OCI-LY7 (cell line): ENCODE results near the gene LPCAT3. TPM values are rescaled to one million over a fixed set of nuclear protein-coding genes. Genes with fewer than 3 reads are reported as not detected.

Experiments
- BruUV-seq: library from RNA; stranded (reverse); fragments of 400-500 nt; replicated peaks from 2 replicates; lab custom pipeline; 2021; lab: Mats Ljungman, UMichigan
- CTCF ChIA-PET: fragments of 300-600 bp; sonication (Branson Sonifier 250); formaldehyde crosslinking; loops from one replicate; lab custom pipeline; 2022; ENCODE audit warnings: antibody characterized with exemption; ENCODE audit not compliant: unreplicated experiment; lab: Charles Lee
- POLR2A ChIA-PET: fragments of 300-600 bp; sonication (Branson Sonifier 250); formaldehyde crosslinking; loops from one replicate; lab custom pipeline; 2022; ENCODE audit warnings: antibody characterized with exemption; lab: Charles Lee
- DNase-seq: peaks from one replicate; pipeline ENCODE4 v3.0.0-alpha.2; 2015; ENCODE audit warnings: low spot score
- H2AFZ ChIP-seq: fragments of 200-600 bp; sonication (generic), shearing (Covaris generic); 2 replicates; pipeline ENCODE4 v1.6.1; 2014; ENCODE audit warnings: mild to moderate bottlenecking, antibody characterized with exemption, low read length, moderate library complexity
- H3K27ac ChIP-seq: fragments of 200-600 bp; sonication (generic); 2 replicates; pipeline ENCODE4 v1.5.1; 2014; ENCODE audit warnings: mixed run types, low read depth, mild to moderate bottlenecking, moderate library complexity, low read length, inconsistent platforms; ENCODE audit not compliant: poor library complexity, severe bottlenecking
- H3K36me3 ChIP-seq: fragments of 200-600 bp; sonication (generic); 2 replicates; pipeline ENCODE4 v1.6.1; 2014; ENCODE audit warnings: mild to moderate bottlenecking, antibody characterized with exemption, low read length, moderate library complexity, mixed read lengths; ENCODE audit not compliant: insufficient read depth
- H3K4me1 ChIP-seq: fragments of 200-600 bp; sonication (generic); 2 replicates; pipeline ENCODE4 v1.5.1; 2014; ENCODE audit warnings: mild to moderate bottlenecking, low read length; ENCODE audit not compliant: insufficient read depth, poor library complexity, severe bottlenecking
- H3K4me2 ChIP-seq: fragments of 200-600 bp; sonication (generic); 2 replicates; pipeline ENCODE4 v1.6.1; 2014; ENCODE audit warnings: mild to moderate bottlenecking, low read length
- H3K4me3 ChIP-seq: fragments of 200-600 bp; sonication (generic); 2 replicates; pipeline ENCODE4 v1.5.1; 2014; ENCODE audit warnings: mild to moderate bottlenecking, low read depth, low read length; ENCODE audit not compliant: poor library complexity, severe bottlenecking
- H3K79me2 ChIP-seq: fragments of 200-600 bp; sonication (generic); 2 replicates; pipeline ENCODE4 v1.6.1; 2016; ENCODE audit warnings: low read depth, mild to moderate bottlenecking, low read length, moderate library complexity, mixed read lengths; ENCODE audit not compliant: insufficient read depth
- H3K9me2 ChIP-seq: fragments of 200-600 bp; sonication (generic); 2 replicates; pipeline ENCODE4 v1.6.1; 2016; ENCODE audit warnings: mild to moderate bottlenecking, low read length, mixed read lengths; ENCODE audit not compliant: insufficient read depth
- H3K9me3 ChIP-seq: fragments of 200-600 bp; sonication (generic); 2 replicates; pipeline ENCODE4 v1.6.1; 2014; ENCODE audit warnings: mild to moderate bottlenecking, mixed run types, low read length, mixed read lengths
- H4K20me1 ChIP-seq: fragments of 200-600 bp; sonication (generic); 2 replicates; pipeline ENCODE4 v1.6.1; 2014; ENCODE audit warnings: mild to moderate bottlenecking, antibody characterized with exemption, low read length, moderate library complexity, mixed read lengths; ENCODE audit not compliant: insufficient read depth
- CTCF ChIP-seq: fragments of 200-600 bp; sonication (generic); conservative IDR thresholded peaks from 2 replicates; pipeline ENCODE4 v1.5.1; 2014; ENCODE audit warnings: mild to moderate bottlenecking, antibody characterized with exemption, low read length, moderate library complexity, mixed read lengths
- EZH2phosphoT487 ChIP-seq: fragments of 200-600 bp; sonication (generic); IDR thresholded peaks from 2 replicates; pipeline ENCODE4 v1.6.1; 2018; ENCODE audit warnings: low read depth, borderline replicate concordance, mild to moderate bottlenecking, mixed run types, antibody characterized with exemption, low read length, moderate library complexity, mixed read lengths
- intact Hi-C: fragments of 100-400 bp; cut with micrococcal nuclease; formaldehyde crosslinking; loops from one replicate; pipeline ENCODE4 v1.10.0; 2022; ENCODE audit not compliant: unreplicated experiment
- total RNA-seq, 2 experiments: library from RNA; depleted of rRNA in 1 of 2; stranded (reverse); fragments of >200 nt in 1 of 2; shearing (Covaris generic) in 1 of 2; gene quantifications; 2 replicates each; pipeline ENCODE4 v1.2.3, GENCODE V29; 2014 to 2022

The LPCAT3 gene
- total RNA-seq, 2 experiments from 2014 or later = 17.4 to 29.7 TPM

- intact Hi-C loops = no loop called here
- no peak for DNase-seq
- H3K9me3 ChIP-seq = no peaks in the 10 kb centered on the region
- no peaks in the 10 kb centered on the region for H4K20me1 ChIP-seq
- H3K79me2 ChIP-seq = no peaks in the 10 kb centered on the region
- H3K27ac ChIP-seq = no peak overlapping the region
- no peak overlapping the region for H2AFZ ChIP-seq
- H3K4me1 ChIP-seq = no peaks in the 10 kb centered on the region
- H3K4me3 ChIP-seq = no peak overlapping the region
- no peaks in the 10 kb centered on the region for H3K9me2 ChIP-seq
- H3K36me3 ChIP-seq = no peaks in the 10 kb centered on the region
- no peak for TF ChIP-seq CTCF
- TF ChIP-seq EZH2phosphoT487 = no peak
- BruUV-seq = no TSS peak
- no peak overlapping the region for H3K4me2 ChIP-seq
- CTCF ChIA-PET = no interaction called here
- POLR2A ChIA-PET = interaction anchor here (1.1 kb wide), 1 partner anchor 14 kb away, joined by 3 read pairs; no protein-coding TSS in a partner anchor
Measured at GRCh38 chr12:7066596-7066995, 48.3 kb upstream of the LPCAT3 start.

DNA sequence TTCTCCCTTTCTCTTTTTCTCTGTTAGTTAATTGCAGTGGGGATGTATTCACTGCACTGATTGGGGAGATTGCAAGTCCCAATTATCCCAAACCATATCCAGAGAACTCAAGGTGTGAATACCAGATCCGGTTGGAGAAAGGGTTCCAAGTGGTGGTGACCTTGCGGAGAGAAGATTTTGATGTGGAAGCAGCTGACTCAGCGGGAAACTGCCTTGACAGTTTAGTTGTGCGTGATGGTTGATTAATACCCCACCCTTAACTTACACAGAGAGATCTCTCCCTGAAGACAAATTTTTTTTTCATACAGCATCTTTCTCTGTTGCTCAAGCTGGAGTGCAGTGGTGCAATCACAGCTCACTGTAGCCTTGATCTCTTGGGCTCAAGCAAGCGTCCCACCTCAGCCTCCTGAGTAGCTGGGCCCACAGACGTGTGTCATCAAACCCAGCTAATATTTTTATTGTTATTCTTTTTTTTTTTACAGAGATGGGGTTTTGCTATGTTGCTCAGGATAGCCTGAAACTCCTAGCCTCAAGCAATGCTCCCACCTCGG, 46.9 kb upstream of the LPCAT3 start:
- intact Hi-C loops = no loop called here
- no peak for TF ChIP-seq CTCF
- Histone ChIP-seq H3K4me2 (no peak overlapping the region), H3K4me1 (no peaks in the 10 kb centered on the region), H3K9me3 (no peaks in the 10 kb centered on the region), H4K20me1 (no peaks in the 10 kb centered on the region), H3K36me3 (no peaks in the 10 kb centered on the region), H3K9me2 (no peaks in the 10 kb centered on the region), H3K27ac (no peak overlapping the region), H2AFZ (no peak overlapping the region), H3K79me2 (no peaks in the 10 kb centered on the region), H3K4me3 (no peak overlapping the region)
- ChIA-PET POLR2A (no interaction called here), CTCF (no interaction called here)
- no TSS peak for BruUV-seq
- DNase-seq = no peak

DNA sequence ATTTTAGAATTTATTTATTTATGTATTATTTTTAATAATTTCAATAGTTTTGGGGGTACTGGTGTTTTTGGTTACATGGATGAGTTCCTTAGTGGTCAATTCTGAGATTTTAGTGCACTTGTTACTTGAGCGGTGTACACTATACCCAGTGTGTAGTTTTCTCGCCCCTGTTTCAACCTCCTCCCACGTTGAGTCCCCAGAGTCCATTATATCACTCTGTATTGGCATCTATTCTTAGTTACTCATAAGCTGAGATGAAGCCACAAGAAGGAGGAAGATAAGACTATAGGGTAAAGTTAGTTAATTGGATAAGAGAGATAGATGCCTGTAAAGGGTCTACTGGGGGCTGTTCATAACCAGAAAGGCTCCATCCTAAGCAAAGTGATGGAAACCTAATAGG, 46.2 kb upstream of the LPCAT3 start:
- Histone ChIP-seq H3K4me1 (no peaks in the 10 kb centered on the region), H3K27ac (no peak overlapping the region), H3K4me2 (no peak overlapping the region), H3K9me3 (no peaks in the 10 kb centered on the region), H3K36me3 (no peaks in the 10 kb centered on the region), H3K9me2 (no peaks in the 10 kb centered on the region), H3K4me3 (no peak overlapping the region), H2AFZ (no peak overlapping the region), H4K20me1 (no peaks in the 10 kb centered on the region), H3K79me2 (no peaks in the 10 kb centered on the region)
- intact Hi-C loops = no loop called here
- DNase-seq = no peak
- BruUV-seq = no TSS peak
- CTCF ChIA-PET = no interaction called here
- TF ChIP-seq CTCF (no peak), EZH2phosphoT487 (no peak)
- POLR2A ChIA-PET = no interaction called here
